G401 (cell line): Measurements from ENCODE around the gene CLEC2D. TPM values are rescaled to one million over a fixed set of nuclear protein-coding genes. Genes with fewer than 3 reads are reported as not detected.
"Not testable (repeated sequence)": the region's sequence is repeated elsewhere in the genome, so short reads cannot be mapped to it uniquely, and the experiment has no call there.

Experiments
- DNase-seq: peaks from one replicate; pipeline ENCODE4 v3.0.0-alpha.2; 2015; ENCODE audit warnings: low spot score
- in situ Hi-C: cut with HindIII; loops from 2 replicates; pipeline ENCODE4 v1.10.0; 2016; ENCODE audit warnings: low sequenced_read_pairs, mixed read lengths
- total RNA-seq: library from RNA; depleted of rRNA; stranded (reverse); fragments of >200 nt; shearing (Covaris generic); gene quantifications from 2 replicates; pipeline ENCODE4 v1.2.3, GENCODE V29; 2014

CLEC2D gene
- total RNA-seq, 1 experiment from 2014 or later, result 0.20 TPM

- in situ Hi-C loops, result no loop called here
- DNase-seq, result no peak
Measured at GRCh38 chr12:9649532-9649940, 20.0 kb upstream of the CLEC2D start.

- in situ Hi-C loops, result no loop called here
Measured at GRCh38 chr12:9650151-9650576, 19.3 kb upstream of the CLEC2D start.

GRCh38 chr12:9651265-9651729, 18.2 kb upstream of the CLEC2D start:
- in situ Hi-C loops, result no loop called here
- no peak for DNase-seq

More at GRCh38 chr12:9650151-9650576, 19.3 kb upstream of the CLEC2D start:
- DNase-seq, result no peak

GRCh38 chr12:9660046-9660445, 9.5 kb upstream of the CLEC2D start:
- in situ Hi-C loops, result no loop called here
- no peak for DNase-seq

- in situ Hi-C loops, result no loop called here
- no peak for DNase-seq
Measured at GRCh38 chr12:9661720-9662119, 7.8 kb upstream of the CLEC2D start.

GRCh38 chr12:9662488-9662887, 7.0 kb upstream of the CLEC2D start:
- in situ Hi-C loops, result no loop called here
- no peak for DNase-seq

GRCh38 chr12:9667403-9668160, 1.9 kb upstream of the CLEC2D start:
- DNase-seq, result no peak
- in situ Hi-C loops, result no loop called here

GRCh38 chr12:9668161-9669018, 1.1 kb upstream of the CLEC2D start:
- in situ Hi-C loops, result no loop called here
- DNase-seq, result no peak

GRCh38 chr12:9669019-9669326, 540 bp upstream of the CLEC2D start:
- in situ Hi-C loops, result no loop called here
- no peak for DNase-seq

- in situ Hi-C loops, DNase-seq: not testable (repeated sequence)
Measured at GRCh38 chr12:9672340-9672739, 2.8 kb downstream of the CLEC2D start.

- in situ Hi-C loops, result no loop called here
- DNase-seq, result peak; percentile 8
Measured at GRCh38 chr12:9673404-9674225, 4.1 kb downstream of the CLEC2D start.

- no peak for DNase-seq
- in situ Hi-C loops, result no loop called here
Measured at GRCh38 chr12:9674226-9674590, 4.7 kb downstream of the CLEC2D start.

- in situ Hi-C loops, DNase-seq: not testable (repeated sequence)
Measured at GRCh38 chr12:9682508-9682907, 13.0 kb downstream of the CLEC2D start.

- in situ Hi-C loops, DNase-seq: not testable (repeated sequence)
Measured at GRCh38 chr12:9682949-9683348, 13.4 kb downstream of the CLEC2D start.

- in situ Hi-C loops, DNase-seq: not testable (repeated sequence)
Measured at GRCh38 chr12:9685366-9685765, 15.9 kb downstream of the CLEC2D start.

- DNase-seq, result no peak
Measured at GRCh38 chr12:9685915-9686314, 16.4 kb downstream of the CLEC2D start.

GRCh38 chr12:9687228-9687627, 17.7 kb downstream of the CLEC2D start:
- DNase-seq, result no peak
- in situ Hi-C loops, result no loop called here

More at GRCh38 chr12:9685915-9686314, 16.4 kb downstream of the CLEC2D start:
- in situ Hi-C loops, result no loop called here

GRCh38 chr12:9692909-9693308, 23.4 kb downstream of the CLEC2D start:
- in situ Hi-C loops, result no loop called here
- DNase-seq, result no peak

GRCh38 chr12:9694241-9694640, 24.7 kb downstream of the CLEC2D start:
- no peak for DNase-seq
- in situ Hi-C loops, result no loop called here
